HepG2 (cell line): ENCODE results near the gene PRELID1. TPM values are rescaled to one million over a fixed set of nuclear protein-coding genes. Genes with fewer than 3 reads are reported as not detected.
A peak's percentile ranks its signal among the peaks of the same experiment; 100 is the strongest.

Experiments used
- CREM ChIP-seq, 2 experiments: sonication (generic) in 1 of 2; formaldehyde crosslinking in 1 of 2; IDR thresholded peaks; 2 replicates each; pipeline versions ENCODE4 v1.4.0 to v1.6.1; 2016 to 2020; ENCODE audit warnings: antibody characterized with exemption in 1 of 2, mild to moderate bottlenecking in 1 of 2, missing genetic modification reagents in 1 of 2
- HOMEZ ChIP-seq: IDR thresholded peaks from 2 replicates; pipeline ENCODE4 v1.6.1; 2016; ENCODE audit warnings: low read depth
- IKZF5 ChIP-seq: IDR thresholded peaks from 2 replicates; pipeline ENCODE4 v1.6.1; 2018; ENCODE audit warnings: missing genetic modification reagents, mild to moderate bottlenecking, missing compliant biosample characterization
- LCORL ChIP-seq, 2 experiments: fragments of 450-650 bp in 1 of 2; sonication (generic) in 1 of 2; formaldehyde crosslinking in 1 of 2; IDR thresholded peaks; 2 replicates each; pipeline versions ENCODE4 v1.5.0 to v1.6.1; 2017 to 2020; ENCODE audit warnings: antibody characterized with exemption in 1 of 2, missing genetic modification reagents in 1 of 2
- MXI1 ChIP-seq: IDR thresholded peaks from 3 replicates; pipeline ENCODE4 v1.6.1; 2012; ENCODE audit warnings: low read depth, low read length, inconsistent platforms, borderline replicate concordance
- MYC ChIP-seq: sonication (generic); formaldehyde crosslinking; IDR thresholded peaks from 2 replicates; pipeline ENCODE4 v1.9.0; 2021; ENCODE audit warnings: missing genetic modification reagents, borderline replicate concordance
- NR2C2 ChIP-seq: sonication (generic); formaldehyde crosslinking; IDR thresholded peaks from 2 replicates; pipeline ENCODE4 v1.4.0; 2020; ENCODE audit warnings: missing genetic modification reagents, mild to moderate bottlenecking, moderate library complexity, borderline replicate concordance
- PAXIP1 ChIP-seq: sonication (generic); formaldehyde crosslinking; conservative IDR thresholded peaks from 2 replicates; pipeline ENCODE4 v1.4.0; 2020; ENCODE audit warnings: mild to moderate bottlenecking, missing genetic modification reagents, moderate library complexity
- RERE ChIP-seq: IDR thresholded peaks from 2 replicates; pipeline ENCODE4 v1.6.1; 2016; ENCODE audit warnings: low read depth, missing genetic modification reagents, missing compliant biosample characterization
- RORA ChIP-seq: sonication (generic); formaldehyde crosslinking; IDR thresholded peaks from 2 replicates; pipeline ENCODE4 v1.5.0; 2020; ENCODE audit warnings: mild to moderate bottlenecking, missing genetic modification reagents, moderate library complexity
- ZNF800 ChIP-seq: sonication (generic); formaldehyde crosslinking; IDR thresholded peaks from 2 replicates; pipeline ENCODE4 v1.4.0; 2020; ENCODE audit warnings: missing genetic modification reagents
- polyA plus RNA-seq, 8 experiments: library from polyadenylated mRNA; depleted of rRNA in 3 of 8; stranded (reverse) in 7 of 8; unstranded in 1 of 8; fragments of >200 nt; fragmentation: Illumina TruSeq in 4 of 8; extraction: Trizol in 4 of 8; gene quantifications; 2 replicates each; pipeline versions ENCODE4 v1.2.1 to v1.2.3, GENCODE V29; 2011 to 2016; ENCODE audit warnings: low read depth in 4 of 8, missing spikeins in 1 of 8, mixed read lengths in 1 of 8; ENCODE audit not compliant: insufficient read depth in 1 of 8
- total RNA-seq, 5 experiments: library from RNA; depleted of rRNA; stranded (reverse); fragments of >200 nt; fragmentation: Illumina TruSeq; extraction: Trizol; gene quantifications; 2 replicates each; pipeline ENCODE4 v1.2.3, GENCODE V29; 2016; ENCODE audit warnings: low read depth in 1 of 5

PRELID1 gene
- total and polyA plus RNA-seq, 2 of the 13 experiments (the other 11 are each of a cell fraction or from before 2014, with no cell fraction given) = 250 to 271 TPM

- TF ChIP-seq IKZF5 (CRISPR knock-in tag) (peak; percentile 47; the same call in 1 of the 2 replicates), RORA (CRISPR knock-in tag) (no peak), MXI1 (peak; percentile 36; the same call in 1 of the 3 replicates), PAXIP1 (CRISPR knock-in tag) (peak; percentile 92), CREM (IDR thresholded peaks at IDR 0.05) (peak; percentile 58; the same call in 1 of the 2 replicates), CREM (CRISPR knock-in tag; IDR thresholded peaks at IDR 0.05) (no peak), NR2C2 (CRISPR knock-in tag) (peak; percentile 33; the same call in 1 of the 2 replicates), HOMEZ (no peak; the same call in 1 of the 2 replicates), ZNF800 (CRISPR knock-in tag) (no peak), LCORL (IDR thresholded peaks at IDR 0.05) (no peak), LCORL (CRISPR knock-in tag; IDR thresholded peaks at IDR 0.05) (peak; percentile 60), MYC (CRISPR knock-in tag) (no peak), RERE (CRISPR knock-in tag) (no peak)
Observed at GRCh38 chr5:177325868-177326381, 22.3 kb downstream of the PRELID1 start (continued).
